ENCODE results near the gene JAKMIP3. TPM values are rescaled to one million over a fixed set of nuclear protein-coding genes. Genes with fewer than 3 reads are reported as not detected.

JAKMIP3 gene
- total and polyA plus RNA-seq, 9 of the 15 experiments (the other 6 are each of a cell fraction or from before 2014, with no cell fraction given), result 0.04 TPM; not detected in 8

- ChIA-PET CTCF (ENCODE audit: low intra/inter-chr PET ratio) (no interaction called here), POLR2A (no interaction called here)
- in situ Hi-C loops (cut with MboI), result no loop called here
- H2AFZ ChIP-seq (ENCODE audit: low read depth, low read length), result no peak overlapping the region
- H3K4me2 ChIP-seq (ENCODE audit: insufficient read depth, low read length), result no peak overlapping the region
- 0% methylated on average over 2 of the region's 8 CpGs for WGBS (ENCODE audit: insufficient coverage, low coverage, missing lambda C conversion rate)
- ATAC-seq, result no peak
- no TSS peak for BruUV-seq (replicated peaks)
- no peak for DNase-seq (ENCODE audit: extremely low read depth in 1 of 4, low spot score in 3 of 4)
- no peaks in the 10 kb centered on the region; a peak in 1 of 5 replicates for H3K4me1 ChIP-seq (replicated peaks in 1 of 2; ENCODE audit: control insufficient read depth in 2 of 2, insufficient read depth in 2 of 2, low read length in 2 of 2)
- no peak for FAIRE-seq
- H4K20me1 ChIP-seq (replicated peaks; ENCODE audit: control insufficient read depth, insufficient read depth, low read length), result 0 out of 2 replicates have a peak, but pooled peaks cover 3% of the 10 kb centered on the region
- H3K9me1 ChIP-seq (ENCODE audit: control insufficient read depth, insufficient read depth, low read length), result no peaks in the 10 kb centered on the region
- H3K27me3 ChIP-seq (ENCODE audit: control insufficient read depth in 2 of 2, insufficient read depth in 2 of 2, low read length in 2 of 2), result peaks cover 8 to 59% of the 10 kb centered on the region in 2 experiments; a peak in 3 of 5 replicates
- H3K27ac ChIP-seq (ENCODE audit: extremely low read depth, low read depth, low read length), result no peak overlapping the region
- intact Hi-C loops (cut with micrococcal nuclease), result no loop called here
- H3K36me3 ChIP-seq (ENCODE audit: control insufficient read depth, insufficient read depth, low read length), result no peaks in the 10 kb centered on the region
- no peaks in the 10 kb centered on the region for H3K9me3 ChIP-seq (replicated peaks; ENCODE audit: control insufficient read depth, insufficient read depth, low read depth, low read length)
- H3K4me3 ChIP-seq, result no peak overlapping the region
- H3K9ac ChIP-seq (ENCODE audit: insufficient read depth in 1 of 2, low read depth in 2 of 2, low read length in 2 of 2), result no peak overlapping the region
- H3K79me2 ChIP-seq (ENCODE audit: control insufficient read depth, insufficient read depth, low read length), result no peaks in the 10 kb centered on the region
- no peak for TF ChIP-seq RFX5 (IDR thresholded peaks at IDR 0.05; ENCODE audit: low read depth, low read length)
- TF ChIP-seq ZBTB11 (CRISPR knock-in tag; IDR thresholded peaks at IDR 0.05), result no peak
- no peak for TF ChIP-seq SMARCE1 (IDR thresholded peaks at IDR 0.05)
- no peak for TF ChIP-seq ELF1 (tag; IDR thresholded peaks at IDR 0.05)
- TF ChIP-seq SUPT5H (IDR thresholded peaks at IDR 0.05), result no peak
- no peak for TF ChIP-seq TRIM28 (IDR thresholded peaks at IDR 0.05)
- no peak for TF ChIP-seq DIDO1 (tag; IDR thresholded peaks at IDR 0.05; ENCODE audit: low read depth)
- no peak for TF ChIP-seq ZBTB2 (IDR thresholded peaks at IDR 0.05)
- TF ChIP-seq NUFIP1 (IDR thresholded peaks at IDR 0.05; ENCODE audit: partially characterized antibody), result no peak
- TF ChIP-seq HDAC1 (IDR thresholded peaks at IDR 0.05), result no peak
- TF ChIP-seq E2F1 (CRISPR knock-in tag; IDR thresholded peaks at IDR 0.05), result no peak
- no peak for TF ChIP-seq HMG20A (CRISPR knock-in tag; conservative IDR thresholded peaks at IDR 0.05)
- TF ChIP-seq ZNF280A (IDR thresholded peaks at IDR 0.05; ENCODE audit: low read depth, partially characterized antibody), result no peak
- TF ChIP-seq HMGXB4 (CRISPR knock-in tag; IDR thresholded peaks at IDR 0.05), result no peak
- no peak for TF ChIP-seq NCOA6 (IDR thresholded peaks at IDR 0.05)
These were observed 37.0 kb downstream of the JAKMIP3 start for GRCh38 chr10:132102717-132103110.

Measured in K562 (cell line).